ENCODE measurements around the gene SLC66A1. TPM values are rescaled to one million over a fixed set of nuclear protein-coding genes. Genes with fewer than 3 reads are reported as not detected.

The SLC66A1 gene
- polyA plus RNA-seq, 2 of the 4 experiments (the other 2 are of a cell fraction) = 5.6 to 12.6 TPM

DNA sequence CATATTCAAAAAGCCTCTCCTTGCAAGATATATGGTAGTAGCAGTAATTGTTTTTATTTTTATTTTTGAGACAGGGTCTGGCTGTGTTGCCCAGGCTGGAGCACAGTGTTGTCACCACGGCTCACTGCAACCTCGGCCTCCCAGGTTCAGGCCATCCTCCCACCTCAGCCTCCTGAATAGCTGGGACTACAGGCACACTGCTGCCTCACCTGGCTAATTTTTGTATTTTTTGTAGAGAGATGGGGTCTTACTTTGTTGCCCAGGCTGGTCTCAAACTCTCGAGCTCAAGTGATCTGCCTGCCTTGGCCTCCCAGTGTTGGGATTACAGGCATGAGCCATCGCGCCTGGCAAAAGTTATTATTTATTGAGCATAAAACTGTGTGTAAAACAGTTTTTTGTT, 38.4 kb downstream of the SLC66A1 start:
- Histone ChIP-seq H3K4me3 (no peak overlapping the region), H3K4me1 (no peaks in the 10 kb centered on the region), H3K27ac (no peak overlapping the region), H3K9me3 (no peaks in the 10 kb centered on the region), H3K4me2 (no peak overlapping the region)
- no peak for FAIRE-seq
- ChIA-PET POLR2A (no interaction called here), CTCF (interaction anchor here (0.6 to 1.3 kb wide), 3 partner anchors 18 to 1244 kb away, joined by 3 read pairs; no protein-coding TSS in a partner anchor)
- TF ChIP-seq CBX8 (IDR thresholded peaks at IDR 0.05) = no peak
- TF ChIP-seq, protein P1, sequence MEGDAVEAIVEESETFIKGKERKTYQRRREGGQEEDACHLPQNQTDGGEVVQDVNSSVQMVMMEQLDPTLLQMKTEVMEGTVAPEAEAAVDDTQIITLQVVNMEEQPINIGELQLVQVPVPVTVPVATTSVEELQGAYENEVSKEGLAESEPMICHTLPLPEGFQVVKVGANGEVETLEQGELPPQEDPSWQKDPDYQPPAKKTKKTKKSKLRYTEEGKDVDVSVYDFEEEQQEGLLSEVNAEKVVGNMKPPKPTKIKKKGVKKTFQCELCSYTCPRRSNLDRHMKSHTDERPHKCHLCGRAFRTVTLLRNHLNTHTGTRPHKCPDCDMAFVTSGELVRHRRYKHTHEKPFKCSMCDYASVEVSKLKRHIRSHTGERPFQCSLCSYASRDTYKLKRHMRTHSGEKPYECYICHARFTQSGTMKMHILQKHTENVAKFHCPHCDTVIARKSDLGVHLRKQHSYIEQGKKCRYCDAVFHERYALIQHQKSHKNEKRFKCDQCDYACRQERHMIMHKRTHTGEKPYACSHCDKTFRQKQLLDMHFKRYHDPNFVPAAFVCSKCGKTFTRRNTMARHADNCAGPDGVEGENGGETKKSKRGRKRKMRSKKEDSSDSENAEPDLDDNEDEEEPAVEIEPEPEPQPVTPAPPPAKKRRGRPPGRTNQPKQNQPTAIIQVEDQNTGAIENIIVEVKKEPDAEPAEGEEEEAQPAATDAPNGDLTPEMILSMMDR (IDR thresholded peaks at IDR 0.05) = no peak
- no peak for TF ChIP-seq RAD21 (conservative IDR thresholded peaks at IDR 0.05 in 1 of 2, IDR thresholded peaks at IDR 0.05 in 1 of 2)
- TF ChIP-seq POLR2AphosphoS2 (conservative IDR thresholded peaks at IDR 0.05; ENCODE audit: low read length) = no peak
- no peak for TF ChIP-seq FOSB (CRISPR knock-in tag; IDR thresholded peaks at IDR 0.05)
- no peak for TF ChIP-seq ZNF302 (CRISPR knock-in tag; IDR thresholded peaks at IDR 0.05)
- DNase-seq (ENCODE audit: low read depth in 1 of 2, low spot score in 1 of 2) = no peak
- 96% methylated on average over 5 of the region's 5 CpGs for WGBS (ENCODE audit: missing lambda C conversion rate)
- ATAC-seq = no peak

DNA sequence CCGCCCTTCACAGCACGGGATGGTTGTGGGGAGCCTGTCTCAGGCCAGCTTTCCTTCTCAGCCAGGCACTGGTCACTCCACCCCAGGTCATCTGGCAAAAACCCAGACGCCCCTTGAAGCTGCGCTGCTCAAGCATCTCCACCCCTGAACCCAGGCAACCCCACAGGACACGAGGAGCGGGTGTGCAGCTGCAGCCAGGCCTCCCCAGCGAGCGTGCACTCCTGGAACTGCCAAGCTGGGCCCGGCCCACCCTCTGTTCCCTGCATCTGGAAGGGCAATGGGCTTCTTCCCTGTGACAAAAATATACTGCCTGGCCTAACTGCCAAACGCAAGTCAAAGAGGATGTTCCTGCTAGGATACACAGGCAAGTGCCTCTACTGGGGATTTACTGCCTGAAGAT, 39.7 kb downstream of the SLC66A1 start:
- no peak for ATAC-seq
- TF ChIP-seq HEYL (CRISPR knock-in tag; IDR thresholded peaks at IDR 0.05) = no peak
- TF ChIP-seq, protein P2, sequence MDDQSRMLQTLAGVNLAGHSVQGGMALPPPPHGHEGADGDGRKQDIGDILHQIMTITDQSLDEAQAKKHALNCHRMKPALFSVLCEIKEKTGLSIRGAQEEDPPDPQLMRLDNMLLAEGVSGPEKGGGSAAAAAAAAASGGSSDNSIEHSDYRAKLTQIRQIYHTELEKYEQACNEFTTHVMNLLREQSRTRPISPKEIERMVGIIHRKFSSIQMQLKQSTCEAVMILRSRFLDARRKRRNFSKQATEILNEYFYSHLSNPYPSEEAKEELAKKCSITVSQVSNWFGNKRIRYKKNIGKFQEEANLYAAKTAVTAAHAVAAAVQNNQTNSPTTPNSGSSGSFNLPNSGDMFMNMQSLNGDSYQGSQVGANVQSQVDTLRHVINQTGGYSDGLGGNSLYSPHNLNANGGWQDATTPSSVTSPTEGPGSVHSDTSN (IDR thresholded peaks at IDR 0.05) = no peak
- no peak for TF ChIP-seq JUN (IDR thresholded peaks at IDR 0.05)
- no peak for TF ChIP-seq TP53 (CRISPR knock-in tag; IDR thresholded peaks at IDR 0.05)
- TF ChIP-seq, protein P3, sequence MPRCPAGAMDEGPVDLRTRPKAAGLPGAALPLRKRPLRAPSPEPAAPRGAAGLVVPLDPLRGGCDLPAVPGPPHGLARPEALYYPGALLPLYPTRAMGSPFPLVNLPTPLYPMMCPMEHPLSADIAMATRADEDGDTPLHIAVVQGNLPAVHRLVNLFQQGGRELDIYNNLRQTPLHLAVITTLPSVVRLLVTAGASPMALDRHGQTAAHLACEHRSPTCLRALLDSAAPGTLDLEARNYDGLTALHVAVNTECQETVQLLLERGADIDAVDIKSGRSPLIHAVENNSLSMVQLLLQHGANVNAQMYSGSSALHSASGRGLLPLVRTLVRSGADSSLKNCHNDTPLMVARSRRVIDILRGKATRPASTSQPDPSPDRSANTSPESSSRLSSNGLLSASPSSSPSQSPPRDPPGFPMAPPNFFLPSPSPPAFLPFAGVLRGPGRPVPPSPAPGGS (IDR thresholded peaks at IDR 0.05) = no peak
- TF ChIP-seq MAFK (IDR thresholded peaks at IDR 0.05; ENCODE audit: partially characterized antibody) = no peak
- Histone ChIP-seq H3K27ac (no peak overlapping the region), H3K9me3 (no peaks in the 10 kb centered on the region), H3K4me3 (no peak overlapping the region), H3K4me1 (no peaks in the 10 kb centered on the region), H3K4me2 (no peak overlapping the region)
- 94% methylated on average over 4 of the region's 10 CpGs for WGBS (ENCODE audit: missing lambda C conversion rate)
- CTCF ChIA-PET = interaction anchor here (1.0 kb wide), 1 partner anchor 10 kb away, joined by 4 read pairs; no protein-coding TSS in a partner anchor
- no peak for DNase-seq (ENCODE audit: low read depth in 1 of 2, low spot score in 1 of 2)
- FAIRE-seq = no peak
- POLR2A ChIA-PET = no interaction called here

DNA sequence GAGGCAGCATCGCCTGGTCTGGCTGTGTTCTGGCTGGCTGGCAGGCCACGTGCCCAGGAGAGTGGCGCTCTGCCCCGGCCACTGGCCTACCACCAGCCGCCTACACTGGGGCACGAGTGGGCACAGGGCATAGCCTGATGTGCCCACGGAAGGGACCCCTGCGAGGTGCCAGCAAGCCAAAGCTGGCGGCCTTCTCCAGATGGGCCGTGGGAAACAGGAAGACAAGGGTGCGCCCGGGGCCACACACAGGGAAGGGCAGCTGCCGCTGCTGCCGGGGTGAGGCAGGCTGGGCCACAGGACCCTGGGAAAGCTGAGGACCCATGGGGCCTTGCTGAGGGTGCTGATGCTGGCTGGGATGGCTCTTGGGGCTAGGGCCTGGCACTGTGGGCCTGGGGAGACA, 40.7 kb downstream of the SLC66A1 start:
- CTCF ChIA-PET = interaction anchor here (0.6 to 2.7 kb wide), 6 partner anchors 9 to 300 kb away, joined by 3 to 7 read pairs (median 4); no protein-coding TSS in a partner anchor
- DNase-seq (ENCODE audit: low read depth in 1 of 2, low spot score in 1 of 2) (no peak), FAIRE-seq (no peak), ATAC-seq (0 out of 6 replicates have a peak, but pooled peaks of 1 of the 2 experiments have one; percentile 30)
- Histone ChIP-seq H3K9me3 (no peaks in the 10 kb centered on the region), H3K27ac (no peak overlapping the region), H3K4me3 (no peak overlapping the region), H3K4me1 (no peaks in the 10 kb centered on the region), H3K4me2 (no peak overlapping the region)
- no peak for TF ChIP-seq SREBF2 (IDR thresholded peaks at IDR 0.05)
- TF ChIP-seq, protein P4, sequence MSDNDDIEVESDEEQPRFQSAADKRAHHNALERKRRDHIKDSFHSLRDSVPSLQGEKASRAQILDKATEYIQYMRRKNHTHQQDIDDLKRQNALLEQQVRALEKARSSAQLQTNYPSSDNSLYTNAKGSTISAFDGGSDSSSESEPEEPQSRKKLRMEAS (IDR thresholded peaks at IDR 0.05) = no peak
- TF ChIP-seq, protein P2 (IDR thresholded peaks at IDR 0.05) = no peak
- TF ChIP-seq HOXB5 (CRISPR knock-in tag; IDR thresholded peaks at IDR 0.05) = no peak
- no peak for TF ChIP-seq EHMT2 (IDR thresholded peaks at IDR 0.05; ENCODE audit: low read depth)
- no peak for TF ChIP-seq GATA3 (IDR thresholded peaks at IDR 0.05; ENCODE audit: borderline replicate concordance)
- no peak for TF ChIP-seq KDM1A (IDR thresholded peaks at IDR 0.05; ENCODE audit: low read depth)
- no peak for TF ChIP-seq CHD2 (IDR thresholded peaks at IDR 0.05; ENCODE audit: low read length, partially characterized antibody)
- no peak for TF ChIP-seq ESRRA (IDR thresholded peaks at IDR 0.05; ENCODE audit: borderline replicate concordance, low read length)
- no peak for TF ChIP-seq NPAS2 (CRISPR knock-in tag; IDR thresholded peaks at IDR 0.05; ENCODE audit: borderline replicate concordance)
- no peak for TF ChIP-seq FOSB (CRISPR knock-in tag; IDR thresholded peaks at IDR 0.05)
- TF ChIP-seq, protein P5, sequence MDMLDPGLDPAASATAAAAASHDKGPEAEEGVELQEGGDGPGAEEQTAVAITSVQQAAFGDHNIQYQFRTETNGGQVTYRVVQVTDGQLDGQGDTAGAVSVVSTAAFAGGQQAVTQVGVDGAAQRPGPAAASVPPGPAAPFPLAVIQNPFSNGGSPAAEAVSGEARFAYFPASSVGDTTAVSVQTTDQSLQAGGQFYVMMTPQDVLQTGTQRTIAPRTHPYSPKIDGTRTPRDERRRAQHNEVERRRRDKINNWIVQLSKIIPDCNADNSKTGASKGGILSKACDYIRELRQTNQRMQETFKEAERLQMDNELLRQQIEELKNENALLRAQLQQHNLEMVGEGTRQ (IDR thresholded peaks at IDR 0.05) = no peak
- no peak for TF ChIP-seq JUNB (IDR thresholded peaks at IDR 0.05)
- no peak for TF ChIP-seq MAFK (IDR thresholded peaks at IDR 0.05; ENCODE audit: partially characterized antibody)
- TF ChIP-seq NR3C1 (IDR thresholded peaks at IDR 0.05) = no peak
- no peak for TF ChIP-seq HDAC2 (IDR thresholded peaks at IDR 0.05)
- no peak for TF ChIP-seq HOXA7 (CRISPR knock-in tag; IDR thresholded peaks at IDR 0.05)
- TF ChIP-seq SMC3 (IDR thresholded peaks at IDR 0.05) = no peak
- TF ChIP-seq BHLHE40 (IDR thresholded peaks at IDR 0.05; ENCODE audit: low read depth, low read length) = no peak
- POLR2A ChIA-PET = no interaction called here
- 80% methylated on average over 1 of the region's 14 CpGs for WGBS (ENCODE audit: missing lambda C conversion rate)

Measured in A549 (cell line).